ENCODE data around the gene STX18. TPM values are rescaled to one million over a fixed set of nuclear protein-coding genes. Genes with fewer than 3 reads are reported as not detected.

The STX18 gene
- total RNA-seq, 6 experiments from 2014 or later, result 11.7 to 18.4 (median 15.8) TPM

DNA sequence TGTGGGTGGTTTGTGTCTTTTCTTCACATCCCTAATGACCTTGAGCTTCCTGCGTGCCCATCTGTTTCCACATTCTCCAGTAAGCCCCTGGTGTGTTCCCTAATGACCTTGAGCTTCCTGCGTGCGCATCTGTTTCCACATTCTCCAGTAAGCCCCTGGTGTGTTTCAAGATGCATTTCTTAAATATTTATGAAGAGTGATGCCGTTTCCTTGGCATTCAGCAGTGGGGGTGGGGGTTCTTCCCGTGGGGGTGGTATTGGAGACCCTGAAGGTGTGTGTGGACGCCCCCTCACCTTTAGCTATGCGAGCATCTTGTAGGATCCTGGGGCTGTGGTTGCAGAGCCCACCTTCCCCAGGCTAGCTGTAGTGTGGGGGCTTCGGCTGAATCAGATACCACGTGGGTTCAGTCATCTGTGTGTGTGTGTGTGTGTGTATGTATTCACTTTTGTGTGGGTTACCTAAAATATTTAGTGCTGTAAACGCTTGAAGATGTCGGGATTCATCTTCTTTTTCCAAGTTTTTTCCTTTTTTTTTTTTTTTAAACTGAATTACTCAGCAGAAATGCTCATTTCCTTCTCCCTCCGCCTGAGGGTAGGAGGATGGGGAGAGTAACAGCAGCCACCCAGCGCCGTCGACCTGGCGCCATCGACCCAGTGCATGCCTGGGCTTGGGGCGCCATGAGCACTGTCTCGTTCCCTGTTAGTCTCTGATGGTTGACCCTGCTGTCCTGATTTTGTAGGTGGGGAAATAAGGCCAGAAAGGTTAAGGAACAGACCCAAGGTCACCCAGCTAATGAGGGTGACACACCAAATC is 145.0 kb downstream of the STX18 start:
- Histone ChIP-seq H3K27ac (no peak overlapping the region), H3K9me3 (no peaks in the 10 kb centered on the region), H3K27me3 (no peaks in the 10 kb centered on the region), H3K36me3 (no peaks in the 10 kb centered on the region), H3K4me3 (no peak overlapping the region), H3K4me1 (no peaks in the 10 kb centered on the region)
- WGBS (ENCODE audit: insufficient coverage, low coverage, low lambda C conversion rate, missing lambda C conversion rate), result 23% methylated on average over 9 of the region's 19 CpGs
- TF ChIP-seq CTCF (IDR thresholded peaks at IDR 0.05), result no peak
- no peak for TF ChIP-seq POLR2A (IDR thresholded peaks at IDR 0.05)
- no peak for ATAC-seq
- no peak for DNase-seq
- intact Hi-C loops (cut with DNase I), result no loop called here

GRCh38 chr4:4395849-4396627 is 145.8 kb downstream of the STX18 start:
- Histone ChIP-seq H3K4me1 (no peaks in the 10 kb centered on the region), H3K9me3 (no peaks in the 10 kb centered on the region), H3K4me3 (no peak overlapping the region), H3K36me3 (no peaks in the 10 kb centered on the region), H3K27ac (no peak overlapping the region), H3K27me3 (no peaks in the 10 kb centered on the region)
- ATAC-seq (no peak), DNase-seq (no peak)
- 19% methylated on average over 11 of the region's 26 CpGs for WGBS (ENCODE audit: insufficient coverage, low coverage, low lambda C conversion rate, missing lambda C conversion rate)
- intact Hi-C loops (cut with DNase I), result no loop called here
- TF ChIP-seq POLR2A (IDR thresholded peaks at IDR 0.05) (no peak), CTCF (IDR thresholded peaks at IDR 0.05) (no peak)

GRCh38 chr4:4395371-4395770 is 146.5 kb downstream of the STX18 start:
- H3K27me3 ChIP-seq, result no peaks in the 10 kb centered on the region
- H3K9me3 ChIP-seq, result no peaks in the 10 kb centered on the region
- no peak overlapping the region for H3K4me3 ChIP-seq

GRCh38 chr4:4394644-4395043 is 147.2 kb downstream of the STX18 start:
- 70% methylated on average over 2 of the region's 9 CpGs for WGBS (ENCODE audit: insufficient coverage, low coverage, low lambda C conversion rate, missing lambda C conversion rate)
- intact Hi-C loops (cut with DNase I), result no loop called here
- Histone ChIP-seq H3K9me3 (no peaks in the 10 kb centered on the region), H3K4me3 (no peak overlapping the region), H3K4me1 (no peaks in the 10 kb centered on the region), H3K36me3 (no peaks in the 10 kb centered on the region), H3K27me3 (no peaks in the 10 kb centered on the region), H3K27ac (no peak overlapping the region)
- TF ChIP-seq CTCF (IDR thresholded peaks at IDR 0.05) (no peak), POLR2A (IDR thresholded peaks at IDR 0.05) (no peak)
- DNase-seq (no peak), ATAC-seq (no peak)

More at GRCh38 chr4:4395371-4395770, 146.5 kb downstream of the STX18 start:
- intact Hi-C loops (cut with DNase I), result no loop called here
- Histone ChIP-seq H3K4me1 (no peaks in the 10 kb centered on the region), H3K36me3 (no peaks in the 10 kb centered on the region), H3K27ac (no peak overlapping the region)
- 45% methylated on average over 2 of the region's 9 CpGs for WGBS (ENCODE audit: insufficient coverage, low coverage, low lambda C conversion rate, missing lambda C conversion rate)
- no peak for TF ChIP-seq CTCF (IDR thresholded peaks at IDR 0.05)
- no peak for TF ChIP-seq POLR2A (IDR thresholded peaks at IDR 0.05)
- DNase-seq (no peak), ATAC-seq (no peak)

Data from right lobe of liver (tissue), 6 donors.